ENCODE measurements around the gene BLVRB.
"Not testable (repeated sequence)": the region's sequence is repeated elsewhere in the genome, so short reads cannot be mapped to it uniquely, and the experiment has no call there.

DNA sequence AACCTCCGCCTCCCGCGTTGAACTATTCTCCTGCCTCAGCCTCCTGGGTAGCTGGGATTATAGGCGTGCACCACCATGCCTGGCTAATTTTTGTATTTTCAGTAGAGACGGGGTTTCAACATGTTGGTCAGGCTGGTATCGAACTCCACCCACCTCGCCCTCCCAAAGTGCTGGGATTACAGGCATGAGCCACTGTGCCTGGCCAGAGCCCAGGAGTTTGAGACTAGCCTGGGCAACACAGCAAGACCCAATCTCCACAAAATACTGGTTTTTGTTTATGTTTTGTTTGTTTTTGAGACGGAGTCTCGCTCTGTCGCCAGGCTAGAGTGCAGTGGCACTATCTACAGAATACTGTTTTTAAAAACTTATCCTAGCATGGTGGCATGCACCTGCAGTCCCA, 35.3 kb downstream of the BLVRB start:
- TF ChIP-seq, protein P1, sequence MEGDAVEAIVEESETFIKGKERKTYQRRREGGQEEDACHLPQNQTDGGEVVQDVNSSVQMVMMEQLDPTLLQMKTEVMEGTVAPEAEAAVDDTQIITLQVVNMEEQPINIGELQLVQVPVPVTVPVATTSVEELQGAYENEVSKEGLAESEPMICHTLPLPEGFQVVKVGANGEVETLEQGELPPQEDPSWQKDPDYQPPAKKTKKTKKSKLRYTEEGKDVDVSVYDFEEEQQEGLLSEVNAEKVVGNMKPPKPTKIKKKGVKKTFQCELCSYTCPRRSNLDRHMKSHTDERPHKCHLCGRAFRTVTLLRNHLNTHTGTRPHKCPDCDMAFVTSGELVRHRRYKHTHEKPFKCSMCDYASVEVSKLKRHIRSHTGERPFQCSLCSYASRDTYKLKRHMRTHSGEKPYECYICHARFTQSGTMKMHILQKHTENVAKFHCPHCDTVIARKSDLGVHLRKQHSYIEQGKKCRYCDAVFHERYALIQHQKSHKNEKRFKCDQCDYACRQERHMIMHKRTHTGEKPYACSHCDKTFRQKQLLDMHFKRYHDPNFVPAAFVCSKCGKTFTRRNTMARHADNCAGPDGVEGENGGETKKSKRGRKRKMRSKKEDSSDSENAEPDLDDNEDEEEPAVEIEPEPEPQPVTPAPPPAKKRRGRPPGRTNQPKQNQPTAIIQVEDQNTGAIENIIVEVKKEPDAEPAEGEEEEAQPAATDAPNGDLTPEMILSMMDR (IDR thresholded peaks at IDR 0.05; ENCODE audit: low read depth, low read length) = not testable (repeated sequence)
- TF ChIP-seq EZH2phosphoT487 (IDR thresholded peaks at IDR 0.05; ENCODE audit: low read depth) = not testable (repeated sequence)
